DND-41 (cell line): ENCODE data around the gene CRHR2.
A peak's percentile ranks its signal among the peaks of the same experiment; 100 is the strongest.

Source experiments
- CTCF ChIP-seq: IDR thresholded peaks from 2 replicates; pipeline ENCODE4 v1.5.1; 2012; ENCODE audit warnings: borderline replicate concordance, low read length, moderate library complexity, mild to moderate bottlenecking; ENCODE audit not compliant: poor library complexity, severe bottlenecking; ENCODE audit errors: extremely low read depth
- EZH2 ChIP-seq: IDR thresholded peaks from 3 replicates; pipeline ENCODE4 v1.6.1; 2012; ENCODE audit warnings: borderline replicate concordance, low read depth, mild to moderate bottlenecking, moderate library complexity, low read length, inconsistent platforms; ENCODE audit not compliant: severe bottlenecking

DNA sequence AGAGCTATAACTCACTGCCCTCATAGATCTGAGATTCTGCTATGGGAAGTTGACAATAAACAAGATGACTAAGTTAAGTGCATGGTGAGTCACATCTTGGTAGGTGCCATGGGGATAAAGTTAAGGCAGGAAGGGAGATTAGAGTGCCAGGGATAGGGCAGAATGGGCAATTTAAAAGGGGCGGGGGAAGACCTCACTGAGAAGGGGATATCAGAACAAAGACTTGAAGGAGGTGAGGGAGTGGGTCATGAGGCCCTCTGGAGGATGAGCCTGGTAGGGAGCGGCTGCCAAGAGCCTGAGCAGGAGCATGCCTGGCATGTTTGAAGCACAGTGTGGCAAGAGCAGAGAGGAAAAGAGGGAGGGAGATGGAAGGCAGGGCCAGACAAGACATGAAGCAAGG is 34.9 kb upstream of the CRHR2 start:
- peak; percentile 4 for TF ChIP-seq CTCF
- no peak for TF ChIP-seq EZH2
